H9 (cell line): ENCODE measurements around the gene EFCAB14. TPM values are rescaled to one million over a fixed set of nuclear protein-coding genes. Genes with fewer than 3 reads are reported as not detected.

Source experiments
- DNase-seq: peaks from one replicate; pipeline ENCODE4 v3.0.0-alpha.2; 2017
- H2AFZ ChIP-seq: one replicate; pipeline ENCODE4 v1.6.1; 2013; ENCODE audit warnings: mild to moderate bottlenecking, low read length, control low read depth, moderate library complexity
- H2AK5ac ChIP-seq: 2 replicates; pipeline ENCODE4 v1.6.1; 2013; ENCODE audit warnings: low read length, control low read depth, mixed read lengths; ENCODE audit not compliant: insufficient read length
- H2BK120ac ChIP-seq: one replicate; pipeline ENCODE4 v1.6.1; 2013; ENCODE audit warnings: low read depth, mild to moderate bottlenecking, low read length, control low read depth, inconsistent platforms; ENCODE audit not compliant: poor library complexity, severe bottlenecking
- H2BK12ac ChIP-seq: 2 replicates; pipeline ENCODE4 v1.6.1; 2013; ENCODE audit warnings: low read length, control low read depth, mixed read lengths, low read depth; ENCODE audit not compliant: insufficient read length
- H2BK15ac ChIP-seq: 2 replicates; pipeline ENCODE4 v1.6.1; 2013; ENCODE audit warnings: low read depth, low read length, control low read depth
- H2BK20ac ChIP-seq: one replicate; pipeline ENCODE4 v1.6.1; 2013; ENCODE audit warnings: low read depth, mild to moderate bottlenecking, low read length, control low read depth, inconsistent platforms; ENCODE audit not compliant: poor library complexity, severe bottlenecking
- H2BK5ac ChIP-seq: 2 replicates; pipeline ENCODE4 v1.6.1; 2013; ENCODE audit warnings: low read length, control low read depth, mixed read lengths; ENCODE audit not compliant: insufficient read length
- H3K14ac ChIP-seq: 2 replicates; pipeline ENCODE4 v1.6.1; 2013; ENCODE audit warnings: low read length, control low read depth; ENCODE audit not compliant: insufficient read depth
- H3K18ac ChIP-seq: 2 replicates; pipeline ENCODE4 v1.6.1; 2013; ENCODE audit warnings: low read depth, mild to moderate bottlenecking, mixed read lengths, low read length, control low read depth; ENCODE audit not compliant: insufficient read length
- H3K23ac ChIP-seq: 2 replicates; pipeline ENCODE4 v1.6.1; 2013; ENCODE audit warnings: low read length, control low read depth, mixed read lengths, low read depth; ENCODE audit not compliant: insufficient read length
- H3K23me2 ChIP-seq: 2 replicates; pipeline ENCODE4 v1.6.1; 2013; ENCODE audit warnings: low read depth, mild to moderate bottlenecking, mixed read lengths, low read length, control low read depth; ENCODE audit not compliant: insufficient read length, poor library complexity, severe bottlenecking
- H3K27ac ChIP-seq: 2 replicates; pipeline ENCODE4 v1.5.1; 2013; ENCODE audit warnings: low read length, control low read depth, mixed read lengths, low read depth; ENCODE audit not compliant: insufficient read length
- H3K27me3 ChIP-seq: 2 replicates; pipeline ENCODE4 v1.6.1; 2013; ENCODE audit warnings: low read length, control low read depth, inconsistent platforms; ENCODE audit not compliant: insufficient read depth
- H3K4ac ChIP-seq: 2 replicates; pipeline ENCODE4 v1.6.1; 2013; ENCODE audit warnings: low read depth, mild to moderate bottlenecking, control low read depth, inconsistent platforms, low read length, moderate library complexity
- H3K4me1 ChIP-seq: 2 replicates; pipeline ENCODE4 v1.6.1; 2013; ENCODE audit warnings: low read length, control low read depth, inconsistent platforms; ENCODE audit not compliant: insufficient read depth
- H3K4me2 ChIP-seq: 2 replicates; pipeline ENCODE4 v1.6.1; 2013; ENCODE audit warnings: low read length, control low read depth, mixed read lengths; ENCODE audit not compliant: insufficient read length, insufficient read depth
- H3K56ac ChIP-seq: 2 replicates; pipeline ENCODE4 v1.6.1; 2013; ENCODE audit warnings: low read depth, mild to moderate bottlenecking, mixed read lengths, low read length, control low read depth; ENCODE audit not compliant: insufficient read length
- H3K79me1 ChIP-seq: 2 replicates; pipeline ENCODE4 v1.6.1; 2013; ENCODE audit warnings: low read depth, mild to moderate bottlenecking, moderate library complexity, low read length, control low read depth, inconsistent platforms; ENCODE audit not compliant: insufficient read depth, poor library complexity, severe bottlenecking
- H3K79me2 ChIP-seq: 2 replicates; pipeline ENCODE4 v1.6.1; 2013; ENCODE audit warnings: low read length, control low read depth, inconsistent platforms; ENCODE audit not compliant: insufficient read depth
- H3K9ac ChIP-seq: 2 replicates; pipeline ENCODE4 v1.6.1; 2013; ENCODE audit warnings: low read length, control low read depth, mixed read lengths; ENCODE audit not compliant: insufficient read length; ENCODE audit errors: extremely low read depth
- H3K9me3 ChIP-seq: one replicate; pipeline ENCODE4 v1.6.1; 2013; ENCODE audit warnings: low read depth, low read length, inconsistent platforms; ENCODE audit not compliant: control insufficient read depth
- H3T11ph ChIP-seq: one replicate; pipeline ENCODE4 v1.6.1; 2013; ENCODE audit warnings: mild to moderate bottlenecking, low read length, control low read depth, inconsistent platforms
- H4K20me1 ChIP-seq: one replicate; pipeline ENCODE4 v1.6.1; 2013; ENCODE audit not compliant: control insufficient read depth, insufficient read length, insufficient read depth
- H4K5ac ChIP-seq: 2 replicates; pipeline ENCODE4 v1.6.1; 2013; ENCODE audit warnings: low read depth, mild to moderate bottlenecking, mixed read lengths, low read length, control low read depth; ENCODE audit not compliant: insufficient read length
- H4K8ac ChIP-seq: replicated peaks from 2 replicates; pipeline ENCODE4 v1.6.1; 2013; ENCODE audit warnings: low read length, control low read depth, mixed read lengths, low read depth; ENCODE audit not compliant: insufficient read length
- H4K91ac ChIP-seq: 2 replicates; pipeline ENCODE4 v1.6.1; 2013; ENCODE audit warnings: low read depth, mild to moderate bottlenecking, moderate library complexity, mixed read lengths, low read length, control low read depth; ENCODE audit not compliant: insufficient read length
- H3K27ac Mint-ChIP-seq, 3 experiments: 2 replicates in 2 of 3; 3 replicates in 1 of 3; pipeline ENCODE4 v1.8.0; 2020 to 2021; ENCODE audit warnings: mixed read lengths in 3 of 3, mild to moderate bottlenecking in 1 of 3, moderate library complexity in 1 of 3
- H3K27me3 Mint-ChIP-seq: 2 replicates; pipeline ENCODE4 v1.8.0; 2021; ENCODE audit warnings: low read depth, mild to moderate bottlenecking, moderate library complexity, mixed read lengths
- H3K36me3 Mint-ChIP-seq, 3 experiments: 2 replicates in 2 of 3; 3 replicates in 1 of 3; pipeline ENCODE4 v1.8.0; 2020 to 2021; ENCODE audit warnings: low read depth in 3 of 3, mixed read lengths in 3 of 3; ENCODE audit not compliant: insufficient read depth in 1 of 3
- H3K4me1 Mint-ChIP-seq, 2 experiments: 2 replicates each; pipeline ENCODE4 v1.8.0; 2020; ENCODE audit warnings: mixed read lengths in 2 of 2
- H3K4me3 Mint-ChIP-seq, 2 experiments: 2 replicates in 1 of 2; 3 replicates in 1 of 2; pipeline ENCODE4 v1.8.0; 2020 to 2021; ENCODE audit warnings: mild to moderate bottlenecking in 2 of 2, mixed read lengths in 2 of 2, moderate library complexity in 1 of 2
- H3K9me3 Mint-ChIP-seq, 2 experiments: 2 replicates in 1 of 2; 3 replicates in 1 of 2; pipeline ENCODE4 v1.8.0; 2020; ENCODE audit warnings: mild to moderate bottlenecking in 2 of 2, mixed read lengths in 2 of 2, moderate library complexity in 1 of 2
- CTCF ChIP-seq: fragments of 200-600 bp; sonication (generic); conservative IDR thresholded peaks from 3 replicates; pipeline ENCODE4 v1.8.0; 2021; ENCODE audit warnings: antibody characterized with exemption, mild to moderate bottlenecking
- WGBS: extraction: QIAGEN DNeasy Blood & Tissue Kit; methylation state at CpG from one replicate; pipeline ENCODE4 v1.1.7; 2013; ENCODE audit warnings: missing lambda C conversion rate, low lambda C conversion rate, mixed read lengths; ENCODE audit not compliant: insufficient read length; ENCODE audit errors: extremely low coverage; 5-methylcytosine and 5-hydroxymethylcytosine counted together
- total RNA-seq: library from RNA; stranded (reverse); gene quantifications from 2 replicates; pipeline ENCODE4 v1.2.1, GENCODE V29; 2021

Gene EFCAB14
- total RNA-seq, 1 experiment from 2014 or later: 42.2 TPM

- H3K4me1 Mint-ChIP-seq: no peaks in the 10 kb centered on the region
- Histone ChIP-seq H3K4me2 (no peak overlapping the region), H2BK20ac (no peak overlapping the region), H3T11ph (no peak overlapping the region), H4K5ac (no peak overlapping the region), H3K4me1 (no peaks in the 10 kb centered on the region), H4K91ac (no peak overlapping the region), H3K18ac (no peak overlapping the region), H2BK120ac (no peak overlapping the region), H3K4ac (no peak overlapping the region), H3K27ac (no peak overlapping the region), H4K20me1 (no peaks in the 10 kb centered on the region), H2AK5ac (no peak overlapping the region), H3K14ac (no peak overlapping the region), H2BK5ac (no peak overlapping the region), H3K9ac (no peak overlapping the region), H2BK15ac (no peak overlapping the region), H4K8ac (no peak overlapping the region), H3K9me3 (no peaks in the 10 kb centered on the region), H3K56ac (no peak overlapping the region), H3K23ac (no peak overlapping the region), H3K23me2 (no peaks in the 10 kb centered on the region), H2AFZ (no peak overlapping the region), H3K79me1 (no peaks in the 10 kb centered on the region), H3K79me2 (no peaks in the 10 kb centered on the region), H3K27me3 (no peaks in the 10 kb centered on the region), H2BK12ac (no peak overlapping the region)
- no peak for DNase-seq
- H3K36me3 Mint-ChIP-seq: peaks cover 13 to 58% (median 50%) of the 10 kb centered on the region in 3 experiments; a peak in 6 of 7 replicates
- no peaks in the 10 kb centered on the region for H3K27me3 Mint-ChIP-seq
- H3K9me3 Mint-ChIP-seq: no peaks in the 10 kb centered on the region
- no peak overlapping the region for H3K27ac Mint-ChIP-seq
- TF ChIP-seq CTCF: no peak
- no peak overlapping the region for H3K4me3 Mint-ChIP-seq
- WGBS: no CpG with 5 or more reads among the region's 3 CpGs
Measured at GRCh38 chr1:46692811-46693770, 25.8 kb downstream of the EFCAB14 start.
